ENCODE results near the gene TMEM25.
"Not testable (repeated sequence)": the region's sequence is repeated elsewhere in the genome, so short reads cannot be mapped to it uniquely, and the experiment has no call there.

The TMEM25 gene

DNA sequence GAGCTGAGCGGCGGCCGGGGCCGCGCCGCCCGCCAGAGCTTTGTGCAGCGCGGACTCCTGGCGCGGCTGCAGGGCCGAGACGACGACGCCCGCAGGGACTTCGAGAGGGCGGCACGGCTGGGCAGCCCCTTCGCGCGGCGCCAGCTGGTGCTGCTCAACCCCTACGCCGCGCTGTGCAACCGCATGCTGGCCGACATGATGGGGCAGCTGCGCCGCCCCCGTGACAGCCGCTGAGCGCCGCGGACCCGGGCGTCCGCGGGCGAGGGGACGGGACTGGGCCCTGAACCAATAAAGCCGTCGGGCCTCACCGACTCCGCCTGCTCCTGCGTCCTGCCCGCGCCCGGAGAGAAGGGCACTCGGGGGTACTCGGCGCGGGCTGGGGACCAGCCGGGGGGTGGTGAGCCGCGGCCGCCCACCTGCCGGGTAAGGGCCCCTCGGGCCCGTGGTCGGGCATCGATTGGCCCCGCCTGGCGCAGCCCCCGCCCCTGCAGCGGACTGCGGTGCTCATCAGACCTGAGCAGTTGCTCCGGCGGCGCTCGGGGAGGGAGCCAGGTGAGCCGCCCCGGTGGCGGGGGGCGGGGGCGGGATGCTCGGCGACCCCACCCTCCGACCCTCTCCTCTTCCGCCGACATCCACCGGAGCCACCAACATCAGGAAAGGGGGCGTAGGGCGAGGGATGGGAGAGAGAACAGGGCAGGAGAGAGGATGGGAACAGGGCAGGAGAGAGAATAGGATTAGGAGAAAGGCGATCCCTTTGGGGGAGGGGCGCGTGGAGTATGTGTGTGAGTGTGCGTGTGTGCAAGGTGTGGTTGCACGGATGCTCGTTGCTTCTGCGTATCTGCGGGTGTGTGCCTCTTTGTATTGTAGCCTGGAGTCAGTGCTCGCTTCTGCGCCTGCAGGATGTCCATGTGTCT is at the start of gene TMEM25:
TMEM25 (plus strand) TSS at position 510 of the 914 bp plus-strand sequence. CDS start 610 bp downstream, outside the sequence.
- DNase-seq, result peak; percentile 50 to 66

DNA sequence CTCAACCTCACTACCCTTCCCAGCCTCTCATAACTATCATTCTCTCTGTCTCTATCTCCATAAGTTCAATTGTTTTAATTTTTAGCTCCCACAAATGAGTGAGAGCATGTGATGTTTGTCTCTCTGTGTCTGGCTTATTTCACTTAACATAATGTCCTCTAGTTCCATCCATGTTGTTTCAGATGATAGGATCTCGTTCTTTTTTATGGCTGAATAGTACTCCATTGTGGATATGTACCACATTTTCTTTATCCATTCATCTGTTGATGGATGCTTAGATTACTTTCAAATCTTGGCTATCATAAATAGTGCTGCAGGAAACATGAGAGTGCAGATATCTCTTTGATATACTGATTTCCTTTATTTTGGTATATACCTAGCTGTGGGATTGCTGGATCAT is 49.8 kb upstream of the TMEM25 start:
- DNase-seq, result not testable (repeated sequence)

GRCh38 chr11:118484405-118484804 is 46.6 kb upstream of the TMEM25 start:
- DNase-seq, result no peak

- DNase-seq, result no peak
Measured at GRCh38 chr11:118485273-118485672, 45.7 kb upstream of the TMEM25 start.

DNA sequence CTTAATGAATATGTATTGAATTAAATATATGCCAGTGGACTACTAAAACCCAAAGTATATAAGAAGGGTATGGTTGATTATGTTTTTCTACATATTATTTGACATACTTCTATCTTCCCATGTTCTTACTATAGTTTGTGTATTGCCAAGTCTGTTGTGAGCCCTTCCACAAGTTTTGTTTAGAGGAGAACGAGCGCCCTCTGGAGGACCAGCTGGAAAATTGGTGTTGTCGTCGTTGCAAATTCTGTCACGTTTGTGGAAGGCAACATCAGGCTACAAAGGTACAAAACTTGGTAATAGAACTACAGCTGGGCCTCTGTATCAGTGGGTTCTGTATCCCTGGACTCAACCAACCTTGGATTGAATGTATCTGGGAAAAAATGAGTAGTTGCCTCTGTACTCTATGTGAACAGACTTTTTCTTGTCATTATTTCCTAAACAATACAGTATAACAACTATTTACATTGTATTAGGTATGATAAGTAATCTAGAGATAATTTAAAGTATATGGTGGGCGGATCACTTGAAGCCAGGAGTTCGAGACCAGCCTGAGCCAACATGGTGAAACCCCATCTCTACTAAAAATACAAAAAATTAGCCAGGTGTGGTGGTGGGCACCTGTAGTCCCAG is 42.4 kb upstream of the TMEM25 start:
- DNase-seq, result peak; percentile 26 to 43

- no peak for DNase-seq
Measured at GRCh38 chr11:118491041-118491440, 40.0 kb upstream of the TMEM25 start.

DNA sequence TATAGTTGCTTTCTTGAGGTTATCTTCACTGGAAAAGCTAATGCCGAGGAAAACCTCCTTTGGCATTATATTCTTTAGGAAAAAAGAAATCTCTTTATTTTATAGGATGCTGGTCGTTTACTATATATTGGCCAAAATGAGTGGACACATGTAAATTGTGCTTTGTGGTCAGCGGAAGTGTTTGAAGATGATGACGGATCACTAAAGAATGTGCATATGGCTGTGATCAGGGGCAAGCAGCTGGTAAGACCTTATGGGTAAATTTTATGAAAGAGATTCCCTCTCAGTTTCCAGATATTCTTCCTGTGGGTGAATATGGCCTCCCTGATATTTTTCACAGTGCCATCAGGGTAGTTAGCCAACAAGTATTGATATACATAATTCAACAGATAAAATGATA is 33.2 kb upstream of the TMEM25 start:
- DNase-seq, result no peak

DNA sequence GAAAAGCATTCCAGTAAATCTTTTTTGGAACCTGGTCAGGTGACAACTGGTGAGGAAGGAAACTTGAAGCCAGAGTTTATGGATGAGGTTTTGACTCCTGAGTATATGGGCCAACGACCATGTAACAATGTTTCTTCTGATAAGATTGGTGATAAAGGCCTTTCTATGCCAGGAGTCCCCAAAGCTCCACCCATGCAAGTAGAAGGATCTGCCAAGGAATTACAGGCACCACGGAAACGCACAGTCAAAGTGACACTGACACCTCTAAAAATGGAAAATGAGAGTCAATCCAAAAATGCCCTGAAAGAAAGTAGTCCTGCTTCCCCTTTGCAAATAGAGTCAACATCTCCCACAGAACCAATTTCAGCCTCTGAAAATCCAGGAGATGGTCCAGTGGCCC is 27.8 kb upstream of the TMEM25 start:
- DNase-seq, result no peak

GRCh38 chr11:118511601-118512000 is 19.4 kb upstream of the TMEM25 start:
- DNase-seq, result no peak

DNA sequence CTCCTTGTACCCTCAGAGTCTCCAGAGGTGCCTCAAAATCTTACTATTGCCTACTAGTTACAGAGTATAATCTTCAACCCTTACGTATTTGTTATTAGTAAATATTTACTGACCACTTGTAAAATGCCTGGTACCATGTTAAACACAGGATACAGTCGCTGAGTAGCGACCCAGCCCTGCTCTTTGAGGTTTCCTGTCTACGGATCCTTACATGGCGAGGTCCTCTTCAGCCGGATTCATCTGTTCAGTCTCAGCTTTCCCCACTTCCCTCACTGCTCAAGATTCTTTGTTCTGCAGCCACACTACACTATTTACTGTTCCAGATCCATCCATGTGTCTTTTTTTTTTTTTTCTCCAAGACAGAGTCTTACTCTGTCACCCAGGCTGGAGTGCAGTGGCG is 16.9 kb upstream of the TMEM25 start:
- no peak for DNase-seq

- no peak for DNase-seq
Measured at GRCh38 chr11:118519549-118519948, 11.4 kb upstream of the TMEM25 start.

- DNase-seq, result no peak
Measured at GRCh38 chr11:118521892-118522311, 9.1 kb upstream of the TMEM25 start.

DNA sequence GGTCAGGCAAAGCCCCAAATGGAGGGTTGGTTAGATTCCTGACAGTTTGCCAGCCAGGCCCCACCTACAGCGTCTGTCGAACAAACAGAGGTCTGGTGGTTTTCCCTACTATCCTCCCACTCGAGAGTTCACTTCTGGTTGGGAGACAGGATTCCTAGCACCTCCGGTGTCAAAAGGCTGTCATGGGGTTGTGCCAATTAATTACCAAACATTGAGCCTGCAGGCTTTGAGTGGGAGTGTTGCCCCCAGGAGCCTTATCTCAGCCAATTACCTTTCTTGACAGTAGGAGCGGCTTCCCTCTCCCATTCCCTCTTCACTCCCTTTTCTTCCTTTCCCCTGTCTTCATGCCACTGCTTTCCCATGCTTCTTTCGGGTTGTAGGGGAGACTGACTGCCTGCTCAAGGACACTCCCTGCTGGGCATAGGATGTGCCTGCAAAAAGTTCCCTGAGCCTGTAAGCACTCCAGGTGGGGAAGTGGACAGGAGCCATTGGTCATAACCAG is 8.4 kb upstream of the TMEM25 start:
- DNase-seq, result no peak

DNA sequence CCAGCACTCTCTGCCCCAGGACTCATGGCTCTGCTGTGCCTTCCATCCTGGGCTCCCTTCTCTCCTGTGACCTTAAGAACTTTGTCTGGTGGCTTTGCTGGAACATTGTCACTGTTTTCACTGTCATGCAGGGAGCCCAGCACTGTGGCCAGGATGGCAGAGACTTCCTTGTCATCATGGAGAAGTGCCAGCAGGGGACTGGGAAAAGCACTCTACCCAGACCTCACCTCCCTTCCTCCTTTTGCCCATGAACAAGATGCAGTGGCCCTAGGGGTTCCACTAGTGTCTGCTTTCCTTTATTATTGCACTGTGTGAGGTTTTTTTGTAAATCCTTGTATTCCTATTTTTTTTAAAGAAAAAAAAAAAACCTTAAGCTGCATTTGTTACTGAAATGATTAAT is 6.6 kb upstream of the TMEM25 start:
- DNase-seq, result no peak

- no peak for DNase-seq
Measured at GRCh38 chr11:118524757-118525470, 6.1 kb upstream of the TMEM25 start.

DNA sequence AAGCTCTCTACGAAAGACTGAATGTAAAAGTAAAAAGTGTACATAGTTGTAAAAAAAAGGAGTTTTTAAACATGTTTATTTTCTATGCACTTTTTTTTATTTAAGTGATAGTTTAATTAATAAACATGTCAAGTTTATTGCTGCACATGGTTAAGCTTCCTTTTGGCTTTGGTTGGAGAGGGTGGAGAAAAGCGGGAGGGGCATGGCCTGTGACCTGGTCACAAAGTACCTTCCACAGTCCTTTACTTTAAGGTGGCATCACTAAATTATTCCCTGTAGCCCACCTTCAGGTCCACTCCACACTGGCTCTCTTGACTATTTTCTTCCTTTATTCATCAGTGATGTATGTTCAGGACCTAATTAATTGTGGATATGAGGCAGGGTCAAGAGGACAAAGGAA is 4.3 kb upstream of the TMEM25 start:
- DNase-seq, result no peak

- no peak for DNase-seq
Measured at GRCh38 chr11:118527109-118527508, 3.9 kb upstream of the TMEM25 start, which contains the start of gene TTC36. Gene TTC36 (plus strand): TSS chr11:118527474. CDS start chr11:118527495, 21 bp downstream.

DNA sequence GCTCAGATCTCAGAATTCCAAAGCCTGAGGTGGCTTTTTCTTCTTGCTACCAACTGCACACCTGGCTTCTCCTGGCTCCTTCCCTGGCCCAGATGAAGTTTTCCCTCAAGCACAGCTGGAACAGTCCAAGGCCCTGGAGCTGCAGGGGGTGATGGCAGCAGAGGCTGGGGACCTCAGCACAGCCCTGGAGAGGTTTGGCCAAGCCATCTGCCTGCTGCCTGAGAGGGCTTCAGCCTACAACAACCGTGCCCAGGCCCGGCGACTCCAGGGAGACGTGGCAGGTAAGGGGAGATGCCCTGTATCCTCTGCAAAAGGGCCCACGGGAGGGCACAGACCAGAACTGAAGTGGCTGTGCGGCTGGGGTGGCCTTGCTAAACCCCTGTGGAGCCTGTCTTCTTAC is 2.5 kb upstream of the TMEM25 start:
- DNase-seq, result no peak

GRCh38 chr11:118529584-118530175 is 1.3 kb upstream of the TMEM25 start:
- no peak for DNase-seq

GRCh38 chr11:118530180-118530682 is 761 bp upstream of the TMEM25 start:
- DNase-seq, result no peak

DNA sequence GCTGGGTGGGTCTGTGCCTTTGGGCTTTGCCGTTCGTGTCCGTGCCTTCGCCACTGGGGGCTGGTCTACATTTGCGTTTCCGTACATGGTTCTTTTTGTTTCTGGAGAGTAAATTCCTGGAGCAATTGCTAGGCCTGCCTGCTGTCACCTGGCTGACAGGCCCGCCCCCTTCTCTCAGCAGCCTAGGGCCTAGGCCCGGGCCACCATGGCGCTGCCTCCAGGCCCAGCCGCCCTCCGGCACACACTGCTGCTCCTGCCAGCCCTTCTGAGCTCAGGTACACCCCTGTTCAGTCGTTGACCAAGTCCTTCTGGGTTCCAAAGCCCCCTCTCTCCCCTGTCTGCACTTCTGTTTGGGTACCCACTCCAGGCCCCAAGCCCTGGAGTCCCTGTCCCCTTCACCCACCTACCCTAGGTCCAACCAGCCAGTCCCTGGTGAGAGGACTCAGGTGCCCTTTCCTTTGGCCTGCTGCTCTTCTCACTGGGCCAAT is 649 bp downstream of the TMEM25 start:
- DNase-seq, result no peak

DNA sequence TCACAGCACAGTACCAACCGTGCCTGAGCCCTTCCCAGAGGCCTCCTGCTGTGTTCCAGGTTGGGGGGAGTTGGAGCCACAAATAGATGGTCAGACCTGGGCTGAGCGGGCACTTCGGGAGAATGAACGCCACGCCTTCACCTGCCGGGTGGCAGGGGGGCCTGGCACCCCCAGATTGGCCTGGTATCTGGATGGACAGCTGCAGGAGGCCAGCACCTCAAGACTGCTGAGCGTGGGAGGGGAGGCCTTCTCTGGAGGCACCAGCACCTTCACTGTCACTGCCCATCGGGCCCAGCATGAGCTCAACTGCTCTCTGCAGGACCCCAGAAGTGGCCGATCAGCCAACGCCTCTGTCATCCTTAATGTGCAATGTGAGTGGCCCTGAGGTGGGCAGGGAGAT is 1.1 kb downstream of the TMEM25 start:
- no peak for DNase-seq
